WTC11 (cell line): ENCODE measurements around the gene NRXN3. TPM values are rescaled to one million over a fixed set of nuclear protein-coding genes. Genes with fewer than 3 reads are reported as not detected.

Source experiments
- ATAC-seq: fragments of 200-7000 bp; cut with Tn5 transposase; 2 replicates; pipeline ENCODE4 v1.10.0; 2021; ENCODE audit warnings: mild to moderate bottlenecking, moderate library complexity
- CTCF ChIA-PET: fragments of 300-600 bp; sonication (Branson Sonifier 250); formaldehyde crosslinking; loops from one replicate; lab custom pipeline; 2021; ENCODE audit warnings: antibody characterized with exemption; lab: Charles Lee
- POLR2A ChIA-PET: fragments of 350-600 bp; sonication (Branson Sonifier 250); formaldehyde crosslinking; loops from one replicate; lab custom pipeline; 2021; ENCODE audit warnings: antibody characterized with exemption; lab: Charles Lee
- DNase-seq: peaks from one replicate; pipeline ENCODE4 v3.0.0; 2021; ENCODE audit warnings: low spot score
- H3K27ac Mint-ChIP-seq: 2 replicates; pipeline ENCODE4 v1.8.0; 2021; ENCODE audit warnings: mixed read lengths
- H3K27me3 Mint-ChIP-seq: 2 replicates; pipeline ENCODE4 v1.8.0; 2021; ENCODE audit warnings: low read depth, mild to moderate bottlenecking, moderate library complexity, mixed read lengths
- H3K36me3 Mint-ChIP-seq: 2 replicates; pipeline ENCODE4 v1.8.0; 2021; ENCODE audit warnings: mixed read lengths
- H3K4me1 Mint-ChIP-seq: 2 replicates; pipeline ENCODE4 v1.8.0; 2022; ENCODE audit warnings: mixed read lengths
- H3K4me3 Mint-ChIP-seq: 2 replicates; pipeline ENCODE4 v1.8.0; 2021; ENCODE audit warnings: mild to moderate bottlenecking, moderate library complexity, mixed read lengths
- H3K9me3 Mint-ChIP-seq: 2 replicates; pipeline ENCODE4 v1.8.0; 2021; ENCODE audit warnings: mixed read lengths
- CREB1 ChIP-seq: sonication (generic); formaldehyde crosslinking; IDR thresholded peaks from 2 replicates; pipeline ENCODE4 v1.8.0; 2023; ENCODE audit warnings: mild to moderate bottlenecking, missing genetic modification reagents
- CREM ChIP-seq: sonication (generic); formaldehyde crosslinking; IDR thresholded peaks from 2 replicates; pipeline ENCODE4 v1.8.1; 2022; ENCODE audit warnings: mild to moderate bottlenecking, missing genetic modification reagents, moderate library complexity
- ELF4 ChIP-seq: sonication (generic); formaldehyde crosslinking; IDR thresholded peaks from 2 replicates; pipeline ENCODE4 v1.8.1; 2022; ENCODE audit warnings: low read depth, mild to moderate bottlenecking, moderate library complexity, missing genetic modification reagents
- ESRRA ChIP-seq: sonication (generic); formaldehyde crosslinking; IDR thresholded peaks from 2 replicates; pipeline ENCODE4 v1.8.1; 2022; ENCODE audit warnings: mild to moderate bottlenecking, missing genetic modification reagents, borderline replicate concordance
- FOXJ3 ChIP-seq: sonication (generic); formaldehyde crosslinking; IDR thresholded peaks from 2 replicates; pipeline ENCODE4 v1.9.0; 2021; ENCODE audit warnings: missing genetic modification reagents, mild to moderate bottlenecking, borderline replicate concordance
- JUN ChIP-seq: sonication (generic); formaldehyde crosslinking; IDR thresholded peaks from 2 replicates; pipeline ENCODE4 v1.8.0; 2023; ENCODE audit warnings: mild to moderate bottlenecking, missing genetic modification reagents
- PRRX2 ChIP-seq: fragments of 250-450 bp; sonication (Bioruptor Pico); IDR thresholded peaks from 2 replicates; pipeline ENCODE4 v1.8.0; 2021; ENCODE audit warnings: mild to moderate bottlenecking
- SP1 ChIP-seq: sonication (generic); formaldehyde crosslinking; conservative IDR thresholded peaks from 2 replicates; pipeline ENCODE4 v1.8.1; 2022; ENCODE audit warnings: missing genetic modification reagents
- TEAD4 ChIP-seq: sonication (generic); formaldehyde crosslinking; IDR thresholded peaks from 2 replicates; pipeline ENCODE4 v1.8.0; 2022; ENCODE audit warnings: mild to moderate bottlenecking, missing genetic modification reagents
- ZNF121 ChIP-seq: sonication (generic); formaldehyde crosslinking; IDR thresholded peaks from 2 replicates; pipeline ENCODE4 v1.8.0; 2023; ENCODE audit warnings: missing genetic modification reagents
- ZNF317 ChIP-seq: sonication (generic); formaldehyde crosslinking; IDR thresholded peaks from 2 replicates; pipeline ENCODE4 v1.8.1; 2023; ENCODE audit warnings: low read depth, mild to moderate bottlenecking, moderate library complexity, missing genetic modification reagents, borderline replicate concordance
- ZNF396 ChIP-seq: fragments of 250-450 bp; sonication (Bioruptor Pico); IDR thresholded peaks from 2 replicates; pipeline ENCODE4 v1.8.0; 2021; ENCODE audit warnings: mild to moderate bottlenecking, moderate library complexity, borderline replicate concordance
- ZNF671 ChIP-seq: fragments of 250-450 bp; sonication (Bioruptor Pico); IDR thresholded peaks from 2 replicates; pipeline ENCODE4 v1.8.0; 2021; ENCODE audit warnings: mild to moderate bottlenecking
- total RNA-seq: library from RNA; stranded (reverse); gene quantifications from 3 replicates; pipeline ENCODE4 v1.2.3, GENCODE V29; 2021
- TF ChIP-seq, protein P1 (sequence below): sonication (generic); formaldehyde crosslinking; IDR thresholded peaks from 2 replicates; pipeline ENCODE4 v1.8.1; 2022; ENCODE audit warnings: mild to moderate bottlenecking, missing genetic modification reagents, moderate library complexity, borderline replicate concordance
- TF ChIP-seq, protein P2 (sequence below): fragments of 250-450 bp; sonication (Bioruptor Pico); IDR thresholded peaks from 2 replicates; pipeline ENCODE4 v1.9.0; 2021; ENCODE audit warnings: mild to moderate bottlenecking
- TF ChIP-seq, protein P3 (sequence below): sonication (generic); formaldehyde crosslinking; IDR thresholded peaks from 2 replicates; pipeline ENCODE4 v1.8.0; 2023; ENCODE audit warnings: missing genetic modification reagents, mild to moderate bottlenecking, borderline replicate concordance
- TF ChIP-seq, protein P4 (sequence below): sonication (generic); formaldehyde crosslinking; conservative IDR thresholded peaks from 2 replicates; pipeline ENCODE4 v1.8.1; 2023; ENCODE audit warnings: mild to moderate bottlenecking, low read depth, missing genetic modification reagents, moderate library complexity
- TF ChIP-seq, protein P5 (sequence below): sonication (generic); formaldehyde crosslinking; IDR thresholded peaks from 2 replicates; pipeline ENCODE4 v1.8.1; 2022; ENCODE audit warnings: low read depth, missing genetic modification reagents, borderline replicate concordance
- TF ChIP-seq, protein P6 (sequence below): sonication (generic); formaldehyde crosslinking; IDR thresholded peaks from 2 replicates; pipeline ENCODE4 v1.8.0; 2023; ENCODE audit warnings: missing genetic modification reagents

Gene NRXN3
- total RNA-seq, 1 experiment from 2014 or later = 3.0 TPM

DNA sequence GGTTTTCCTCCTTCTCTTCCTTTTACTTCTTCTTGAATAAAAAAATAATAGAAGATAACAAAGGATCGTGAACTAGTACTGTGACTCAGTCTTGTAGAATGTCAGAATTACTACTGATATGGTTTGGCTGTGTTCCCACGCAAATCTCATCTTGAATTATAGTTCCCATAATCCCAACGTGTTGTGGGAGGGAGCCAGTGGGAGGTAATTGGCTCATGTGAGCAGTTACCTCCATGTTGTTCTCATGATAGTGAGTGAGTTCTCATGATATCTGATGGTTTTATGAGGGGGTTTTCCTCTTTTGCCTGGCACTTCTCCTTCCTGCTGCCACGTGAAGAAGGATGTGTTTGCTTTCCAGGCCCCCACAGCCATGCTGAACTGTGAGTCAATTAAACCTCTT is 1491.6 kb downstream of the NRXN3 start (continued):
- TF ChIP-seq, protein P1, sequence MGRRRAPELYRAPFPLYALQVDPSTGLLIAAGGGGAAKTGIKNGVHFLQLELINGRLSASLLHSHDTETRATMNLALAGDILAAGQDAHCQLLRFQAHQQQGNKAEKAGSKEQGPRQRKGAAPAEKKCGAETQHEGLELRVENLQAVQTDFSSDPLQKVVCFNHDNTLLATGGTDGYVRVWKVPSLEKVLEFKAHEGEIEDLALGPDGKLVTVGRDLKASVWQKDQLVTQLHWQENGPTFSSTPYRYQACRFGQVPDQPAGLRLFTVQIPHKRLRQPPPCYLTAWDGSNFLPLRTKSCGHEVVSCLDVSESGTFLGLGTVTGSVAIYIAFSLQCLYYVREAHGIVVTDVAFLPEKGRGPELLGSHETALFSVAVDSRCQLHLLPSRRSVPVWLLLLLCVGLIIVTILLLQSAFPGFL = no peak

DNA sequence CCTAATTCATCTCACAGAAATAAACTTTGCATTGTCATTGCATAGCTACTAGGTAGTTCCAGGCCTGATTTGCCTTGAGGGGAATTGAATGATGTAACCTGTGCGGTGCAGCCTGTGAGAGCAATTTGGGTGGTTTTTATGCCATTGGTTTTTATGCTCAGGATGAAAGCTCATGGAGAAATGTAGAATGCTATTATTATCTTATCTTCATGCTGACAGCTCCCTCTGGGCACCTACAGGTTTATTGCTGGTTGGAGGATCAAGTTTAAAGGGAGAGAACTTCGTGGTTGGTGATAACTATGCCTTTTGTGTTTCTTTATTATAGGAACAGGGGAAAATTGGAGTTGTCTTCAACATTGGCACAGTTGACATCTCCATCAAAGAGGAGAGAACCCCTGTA is 1493.3 kb downstream of the NRXN3 start:
- POLR2A ChIA-PET = no interaction called here
- ATAC-seq (no peak), DNase-seq (no peak)
- H3K9me3 Mint-ChIP-seq = peaks cover 25% of the 10 kb centered on the region
- no peak overlapping the region for H3K27ac Mint-ChIP-seq
- CTCF ChIA-PET = no interaction called here
- H3K27me3 Mint-ChIP-seq = no peaks in the 10 kb centered on the region
- H3K4me1 Mint-ChIP-seq = no peaks in the 10 kb centered on the region
- no peak overlapping the region for H3K4me3 Mint-ChIP-seq
- H3K36me3 Mint-ChIP-seq = peaks cover 9% of the 10 kb centered on the region
- TF ChIP-seq JUN = no peak
- TF ChIP-seq, protein P2, sequence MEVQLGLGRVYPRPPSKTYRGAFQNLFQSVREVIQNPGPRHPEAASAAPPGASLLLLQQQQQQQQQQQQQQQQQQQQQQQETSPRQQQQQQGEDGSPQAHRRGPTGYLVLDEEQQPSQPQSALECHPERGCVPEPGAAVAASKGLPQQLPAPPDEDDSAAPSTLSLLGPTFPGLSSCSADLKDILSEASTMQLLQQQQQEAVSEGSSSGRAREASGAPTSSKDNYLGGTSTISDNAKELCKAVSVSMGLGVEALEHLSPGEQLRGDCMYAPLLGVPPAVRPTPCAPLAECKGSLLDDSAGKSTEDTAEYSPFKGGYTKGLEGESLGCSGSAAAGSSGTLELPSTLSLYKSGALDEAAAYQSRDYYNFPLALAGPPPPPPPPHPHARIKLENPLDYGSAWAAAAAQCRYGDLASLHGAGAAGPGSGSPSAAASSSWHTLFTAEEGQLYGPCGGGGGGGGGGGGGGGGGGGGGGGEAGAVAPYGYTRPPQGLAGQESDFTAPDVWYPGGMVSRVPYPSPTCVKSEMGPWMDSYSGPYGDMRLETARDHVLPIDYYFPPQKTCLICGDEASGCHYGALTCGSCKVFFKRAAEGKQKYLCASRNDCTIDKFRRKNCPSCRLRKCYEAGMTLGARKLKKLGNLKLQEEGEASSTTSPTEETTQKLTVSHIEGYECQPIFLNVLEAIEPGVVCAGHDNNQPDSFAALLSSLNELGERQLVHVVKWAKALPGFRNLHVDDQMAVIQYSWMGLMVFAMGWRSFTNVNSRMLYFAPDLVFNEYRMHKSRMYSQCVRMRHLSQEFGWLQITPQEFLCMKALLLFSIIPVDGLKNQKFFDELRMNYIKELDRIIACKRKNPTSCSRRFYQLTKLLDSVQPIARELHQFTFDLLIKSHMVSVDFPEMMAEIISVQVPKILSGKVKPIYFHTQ (CRISPR knock-in tag) = no peak
- no peak for TF ChIP-seq CREB1
- no peak for TF ChIP-seq ELF4
- TF ChIP-seq TEAD4 (CRISPR knock-in tag) = no peak

DNA sequence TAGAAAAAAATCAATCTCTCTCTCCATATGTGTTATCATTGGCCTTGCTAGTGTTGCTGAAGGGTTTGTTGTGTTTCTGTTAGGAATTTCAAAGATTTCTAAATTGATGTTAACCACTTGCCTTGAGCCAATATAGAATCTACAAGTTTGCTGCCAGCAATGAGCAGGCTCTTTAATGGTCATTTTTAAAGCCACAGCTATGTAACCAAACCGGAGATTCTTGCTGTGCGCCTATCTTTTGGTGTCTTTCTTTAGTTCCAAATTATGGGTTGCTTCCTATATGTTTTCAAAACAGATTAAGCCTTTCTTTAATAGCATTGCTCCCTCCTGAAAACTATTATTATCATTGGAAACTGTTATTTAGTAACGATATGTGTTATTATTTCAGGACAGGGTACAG is 1495.4 kb downstream of the NRXN3 start:
- no peak for DNase-seq
- peaks cover 9% of the 10 kb centered on the region for H3K36me3 Mint-ChIP-seq
- no peak overlapping the region for H3K27ac Mint-ChIP-seq
- no peaks in the 10 kb centered on the region for H3K27me3 Mint-ChIP-seq
- ChIA-PET CTCF (no interaction called here), POLR2A (no interaction called here)
- no peaks in the 10 kb centered on the region for H3K4me1 Mint-ChIP-seq
- TF ChIP-seq ZNF121 (no peak), ZNF671 (no peak), PRRX2 (CRISPR knock-in tag) (no peak), CREM (CRISPR knock-in tag) (no peak), ZNF396 (CRISPR knock-in tag) (no peak), ZNF317 (no peak), SP1 (CRISPR knock-in tag) (no peak), ESRRA (CRISPR knock-in tag) (no peak), FOXJ3 (CRISPR knock-in tag) (no peak)
- TF ChIP-seq, protein P3, sequence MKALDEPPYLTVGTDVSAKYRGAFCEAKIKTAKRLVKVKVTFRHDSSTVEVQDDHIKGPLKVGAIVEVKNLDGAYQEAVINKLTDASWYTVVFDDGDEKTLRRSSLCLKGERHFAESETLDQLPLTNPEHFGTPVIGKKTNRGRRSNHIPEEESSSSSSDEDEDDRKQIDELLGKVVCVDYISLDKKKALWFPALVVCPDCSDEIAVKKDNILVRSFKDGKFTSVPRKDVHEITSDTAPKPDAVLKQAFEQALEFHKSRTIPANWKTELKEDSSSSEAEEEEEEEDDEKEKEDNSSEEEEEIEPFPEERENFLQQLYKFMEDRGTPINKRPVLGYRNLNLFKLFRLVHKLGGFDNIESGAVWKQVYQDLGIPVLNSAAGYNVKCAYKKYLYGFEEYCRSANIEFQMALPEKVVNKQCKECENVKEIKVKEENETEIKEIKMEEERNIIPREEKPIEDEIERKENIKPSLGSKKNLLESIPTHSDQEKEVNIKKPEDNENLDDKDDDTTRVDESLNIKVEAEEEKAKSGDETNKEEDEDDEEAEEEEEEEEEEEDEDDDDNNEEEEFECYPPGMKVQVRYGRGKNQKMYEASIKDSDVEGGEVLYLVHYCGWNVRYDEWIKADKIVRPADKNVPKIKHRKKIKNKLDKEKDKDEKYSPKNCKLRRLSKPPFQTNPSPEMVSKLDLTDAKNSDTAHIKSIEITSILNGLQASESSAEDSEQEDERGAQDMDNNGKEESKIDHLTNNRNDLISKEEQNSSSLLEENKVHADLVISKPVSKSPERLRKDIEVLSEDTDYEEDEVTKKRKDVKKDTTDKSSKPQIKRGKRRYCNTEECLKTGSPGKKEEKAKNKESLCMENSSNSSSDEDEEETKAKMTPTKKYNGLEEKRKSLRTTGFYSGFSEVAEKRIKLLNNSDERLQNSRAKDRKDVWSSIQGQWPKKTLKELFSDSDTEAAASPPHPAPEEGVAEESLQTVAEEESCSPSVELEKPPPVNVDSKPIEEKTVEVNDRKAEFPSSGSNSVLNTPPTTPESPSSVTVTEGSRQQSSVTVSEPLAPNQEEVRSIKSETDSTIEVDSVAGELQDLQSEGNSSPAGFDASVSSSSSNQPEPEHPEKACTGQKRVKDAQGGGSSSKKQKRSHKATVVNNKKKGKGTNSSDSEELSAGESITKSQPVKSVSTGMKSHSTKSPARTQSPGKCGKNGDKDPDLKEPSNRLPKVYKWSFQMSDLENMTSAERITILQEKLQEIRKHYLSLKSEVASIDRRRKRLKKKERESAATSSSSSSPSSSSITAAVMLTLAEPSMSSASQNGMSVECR (CRISPR knock-in tag) = no peak
- TF ChIP-seq, protein P4, sequence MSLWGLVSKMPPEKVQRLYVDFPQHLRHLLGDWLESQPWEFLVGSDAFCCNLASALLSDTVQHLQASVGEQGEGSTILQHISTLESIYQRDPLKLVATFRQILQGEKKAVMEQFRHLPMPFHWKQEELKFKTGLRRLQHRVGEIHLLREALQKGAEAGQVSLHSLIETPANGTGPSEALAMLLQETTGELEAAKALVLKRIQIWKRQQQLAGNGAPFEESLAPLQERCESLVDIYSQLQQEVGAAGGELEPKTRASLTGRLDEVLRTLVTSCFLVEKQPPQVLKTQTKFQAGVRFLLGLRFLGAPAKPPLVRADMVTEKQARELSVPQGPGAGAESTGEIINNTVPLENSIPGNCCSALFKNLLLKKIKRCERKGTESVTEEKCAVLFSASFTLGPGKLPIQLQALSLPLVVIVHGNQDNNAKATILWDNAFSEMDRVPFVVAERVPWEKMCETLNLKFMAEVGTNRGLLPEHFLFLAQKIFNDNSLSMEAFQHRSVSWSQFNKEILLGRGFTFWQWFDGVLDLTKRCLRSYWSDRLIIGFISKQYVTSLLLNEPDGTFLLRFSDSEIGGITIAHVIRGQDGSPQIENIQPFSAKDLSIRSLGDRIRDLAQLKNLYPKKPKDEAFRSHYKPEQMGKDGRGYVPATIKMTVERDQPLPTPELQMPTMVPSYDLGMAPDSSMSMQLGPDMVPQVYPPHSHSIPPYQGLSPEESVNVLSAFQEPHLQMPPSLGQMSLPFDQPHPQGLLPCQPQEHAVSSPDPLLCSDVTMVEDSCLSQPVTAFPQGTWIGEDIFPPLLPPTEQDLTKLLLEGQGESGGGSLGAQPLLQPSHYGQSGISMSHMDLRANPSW = no peak
- TF ChIP-seq, protein P5, sequence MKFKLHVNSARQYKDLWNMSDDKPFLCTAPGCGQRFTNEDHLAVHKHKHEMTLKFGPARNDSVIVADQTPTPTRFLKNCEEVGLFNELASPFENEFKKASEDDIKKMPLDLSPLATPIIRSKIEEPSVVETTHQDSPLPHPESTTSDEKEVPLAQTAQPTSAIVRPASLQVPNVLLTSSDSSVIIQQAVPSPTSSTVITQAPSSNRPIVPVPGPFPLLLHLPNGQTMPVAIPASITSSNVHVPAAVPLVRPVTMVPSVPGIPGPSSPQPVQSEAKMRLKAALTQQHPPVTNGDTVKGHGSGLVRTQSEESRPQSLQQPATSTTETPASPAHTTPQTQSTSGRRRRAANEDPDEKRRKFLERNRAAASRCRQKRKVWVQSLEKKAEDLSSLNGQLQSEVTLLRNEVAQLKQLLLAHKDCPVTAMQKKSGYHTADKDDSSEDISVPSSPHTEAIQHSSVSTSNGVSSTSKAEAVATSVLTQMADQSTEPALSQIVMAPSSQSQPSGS (CRISPR knock-in tag) = no peak
- TF ChIP-seq, protein P6, sequence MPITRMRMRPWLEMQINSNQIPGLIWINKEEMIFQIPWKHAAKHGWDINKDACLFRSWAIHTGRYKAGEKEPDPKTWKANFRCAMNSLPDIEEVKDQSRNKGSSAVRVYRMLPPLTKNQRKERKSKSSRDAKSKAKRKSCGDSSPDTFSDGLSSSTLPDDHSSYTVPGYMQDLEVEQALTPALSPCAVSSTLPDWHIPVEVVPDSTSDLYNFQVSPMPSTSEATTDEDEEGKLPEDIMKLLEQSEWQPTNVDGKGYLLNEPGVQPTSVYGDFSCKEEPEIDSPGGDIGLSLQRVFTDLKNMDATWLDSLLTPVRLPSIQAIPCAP = no peak
- H3K4me3 Mint-ChIP-seq = no peak overlapping the region
- no peak for ATAC-seq
- peaks cover 29% of the 10 kb centered on the region for H3K9me3 Mint-ChIP-seq
